HG03175 (cell line): ENCODE data around the gene MFNG.

Source experiments
- ATAC-seq: cut with Tn5 transposase; IDR thresholded peaks from one replicate; pipeline ENCODE4 v1.9.1; 2021; ENCODE audit warnings: mild to moderate bottlenecking, moderate library complexity; ENCODE audit not compliant: unreplicated experiment

MFNG gene

GRCh38 chr22:37427711-37428635 lies 58.2 kb downstream of the MFNG start:
- no peak for ATAC-seq

GRCh38 chr22:37427135-37427710 lies 59.0 kb downstream of the MFNG start, which contains the start of gene ELFN2:
ELFN2 (minus strand) TSS chr22:37427479; CDS start chr22:37375534, 51,945 bp downstream.
- ATAC-seq = no peak

GRCh38 chr22:37426706-37427134 lies 59.5 kb downstream of the MFNG start:
- no peak for ATAC-seq

GRCh38 chr22:37425800-37426705 lies 60.1 kb downstream of the MFNG start:
- ATAC-seq = no peak

GRCh38 chr22:37425369-37425768 lies 60.8 kb downstream of the MFNG start:
- no peak for ATAC-seq

GRCh38 chr22:37423283-37423682 lies 62.9 kb downstream of the MFNG start:
- no peak for ATAC-seq

GRCh38 chr22:37421468-37421877 lies 64.7 kb downstream of the MFNG start:
- ATAC-seq = no peak

GRCh38 chr22:37420686-37421467 lies 65.3 kb downstream of the MFNG start:
- ATAC-seq = no peak

- ATAC-seq = no peak
Observed at GRCh38 chr22:37419969-37420685, 66.1 kb downstream of the MFNG start.

- ATAC-seq = no peak
Observed at GRCh38 chr22:37419370-37419968, 66.7 kb downstream of the MFNG start.
